Neural progenitor cell (in vitro differentiated cells): ENCODE measurements around the gene NUCB1. TPM values are rescaled to one million over a fixed set of nuclear protein-coding genes. Genes with fewer than 3 reads are reported as not detected.

Experiments used
- DNase-seq: peaks from one replicate; pipeline ENCODE4 v3.0.0-alpha.2; 2016; ENCODE audit warnings: low spot score
- H2AFZ ChIP-seq: fragments of 200-600 bp; sonication (generic); replicated peaks from 2 replicates; pipeline ENCODE4 v1.6.1; 2016; ENCODE audit warnings: antibody characterized with exemption
- H3F3A ChIP-seq: fragments of 200-600 bp; sonication (generic); 2 replicates; pipeline ENCODE4 v1.6.1; 2016; ENCODE audit warnings: antibody characterized with exemption, low read depth
- H3K27ac ChIP-seq: fragments of 200-600 bp; sonication (generic); 2 replicates; pipeline ENCODE4 v1.5.1; 2016; ENCODE audit warnings: mild to moderate bottlenecking
- H3K27me3 ChIP-seq: fragments of 200-600 bp; sonication (generic); 2 replicates; pipeline ENCODE4 v1.6.1; 2016; ENCODE audit warnings: mild to moderate bottlenecking, moderate library complexity
- H3K36me3 ChIP-seq: fragments of 200-600 bp; sonication (generic); 2 replicates; pipeline ENCODE4 v1.5.1; 2016
- H3K4me1 ChIP-seq: fragments of 200-600 bp; sonication (generic); 2 replicates; pipeline ENCODE4 v1.6.1; 2016; ENCODE audit warnings: mixed run types
- H3K4me2 ChIP-seq: fragments of 200-600 bp; sonication (generic); 2 replicates; pipeline ENCODE4 v1.6.1; 2016
- H3K4me3 ChIP-seq: fragments of 200-600 bp; sonication (generic); 2 replicates; pipeline ENCODE4 v1.5.1; 2016
- H3K79me2 ChIP-seq: fragments of 200-600 bp; sonication (generic); 2 replicates; pipeline ENCODE4 v1.6.1; 2016; ENCODE audit warnings: low read depth
- H3K9ac ChIP-seq: fragments of 200-600 bp; sonication (generic); 2 replicates; pipeline ENCODE4 v1.6.1; 2016
- H3K9me3 ChIP-seq: fragments of 200-600 bp; sonication (generic); 2 replicates; pipeline ENCODE4 v1.5.1; 2016; ENCODE audit warnings: low read depth
- H4K20me1 ChIP-seq: fragments of 200-600 bp; sonication (generic); 2 replicates; pipeline ENCODE4 v1.6.1; 2016; ENCODE audit warnings: low read depth
- H3K27ac Mint-ChIP-seq: 3 replicates; pipeline ENCODE4 v1.8.0; 2021; ENCODE audit warnings: mixed read lengths
- H3K27me3 Mint-ChIP-seq: 2 replicates; pipeline ENCODE4 v1.8.0; 2022; ENCODE audit warnings: low read depth, mild to moderate bottlenecking, inconsistent platforms, moderate library complexity, mixed read lengths; ENCODE audit not compliant: insufficient read depth
- H3K36me3 Mint-ChIP-seq: 3 replicates; pipeline ENCODE4 v1.8.0; 2021; ENCODE audit warnings: mixed read lengths
- H3K4me1 Mint-ChIP-seq: 3 replicates; pipeline ENCODE4 v1.8.0; 2021; ENCODE audit warnings: mixed read lengths
- H3K4me3 Mint-ChIP-seq: 3 replicates; pipeline ENCODE4 v1.8.0; 2021; ENCODE audit warnings: mild to moderate bottlenecking, moderate library complexity, mixed read lengths
- H3K9me3 Mint-ChIP-seq: 3 replicates; pipeline ENCODE4 v1.8.0; 2020; ENCODE audit warnings: mixed read lengths
- EZH2 ChIP-seq: fragments of 200-600 bp; sonication (generic); IDR thresholded peaks from 2 replicates; pipeline ENCODE4 v1.6.1; 2017; ENCODE audit warnings: antibody characterized with exemption, mild to moderate bottlenecking, moderate library complexity
- EZH2phosphoT487 ChIP-seq: fragments of 200-600 bp; sonication (generic); IDR thresholded peaks from 2 replicates; pipeline ENCODE4 v1.6.1; 2017; ENCODE audit warnings: antibody characterized with exemption
- total RNA-seq: library from RNA; depleted of rRNA; stranded (reverse); fragments of >200 nt; gene quantifications from 2 replicates; pipeline ENCODE4 v1.2.3, GENCODE V29; 2015; ENCODE audit warnings: low replicate concordance
- TF ChIP-seq, protein P1 (sequence below): fragments of 200-600 bp; sonication (generic); IDR thresholded peaks from 2 replicates; pipeline ENCODE4 v1.5.1; 2017; ENCODE audit warnings: antibody characterized with exemption, mild to moderate bottlenecking

NUCB1 gene
- total RNA-seq, 1 donor from 2014 or later, result 73.5 TPM

DNA sequence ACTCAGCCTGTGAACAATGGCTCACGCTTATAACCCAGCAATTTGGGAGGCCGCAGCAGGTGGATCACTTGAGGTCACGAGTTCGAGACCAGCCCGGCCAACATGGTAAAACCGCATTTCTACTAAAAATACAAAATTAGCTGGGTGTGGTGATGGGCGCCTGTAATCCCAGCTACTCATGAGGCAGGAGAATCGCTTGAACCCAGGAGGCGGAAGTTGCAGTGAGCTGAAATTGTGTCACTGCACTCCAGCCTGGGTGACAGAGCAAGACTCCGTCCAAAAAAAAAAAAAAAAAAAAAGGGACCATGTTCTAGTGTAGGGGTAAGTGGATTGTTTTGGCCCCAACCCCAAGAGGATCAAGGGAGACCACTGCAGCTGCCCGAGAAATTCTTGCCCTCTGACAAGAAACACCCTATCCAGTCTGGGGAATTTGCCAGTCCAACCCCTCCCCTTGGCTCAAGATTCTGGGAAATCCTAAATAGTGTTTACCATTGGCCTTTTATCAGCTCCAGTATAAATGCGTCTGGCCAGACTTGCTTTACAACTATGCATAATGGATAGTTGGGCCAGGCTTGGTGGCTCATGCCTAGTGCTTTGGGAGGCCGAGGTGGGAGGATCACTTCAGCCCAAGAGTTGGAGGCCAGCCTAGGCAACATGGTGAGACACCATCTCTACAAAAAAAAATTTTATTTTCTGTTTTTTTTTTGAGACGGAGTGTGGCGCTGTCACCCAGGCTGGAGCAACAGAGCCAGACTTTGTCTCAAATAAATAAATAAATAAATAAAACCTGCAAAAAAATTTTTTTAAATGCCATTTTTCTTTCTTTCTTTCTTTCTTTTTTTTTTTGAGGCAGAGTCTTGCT, 28.3 kb downstream of the NUCB1 start:
- Histone ChIP-seq H3F3A (peaks cover 12% of the 10 kb centered on the region), H3K4me1 (peaks cover 7% of the 10 kb centered on the region), H3K9me3 (no peaks in the 10 kb centered on the region), H3K27me3 (peaks cover 25% of the 10 kb centered on the region), H3K79me2 (no peaks in the 10 kb centered on the region), H3K27ac (no peak overlapping the region), H4K20me1 (no peaks in the 10 kb centered on the region), H3K4me2 (no peak overlapping the region), H3K4me3 (no peak overlapping the region), H2AFZ (no peak overlapping the region), H3K36me3 (no peaks in the 10 kb centered on the region), H3K9ac (no peak overlapping the region)
- no peaks in the 10 kb centered on the region for H3K9me3 Mint-ChIP-seq
- peaks cover 6% of the 10 kb centered on the region for H3K4me1 Mint-ChIP-seq
- TF ChIP-seq EZH2phosphoT487 (no peak), EZH2 (no peak)
- TF ChIP-seq, protein P1, sequence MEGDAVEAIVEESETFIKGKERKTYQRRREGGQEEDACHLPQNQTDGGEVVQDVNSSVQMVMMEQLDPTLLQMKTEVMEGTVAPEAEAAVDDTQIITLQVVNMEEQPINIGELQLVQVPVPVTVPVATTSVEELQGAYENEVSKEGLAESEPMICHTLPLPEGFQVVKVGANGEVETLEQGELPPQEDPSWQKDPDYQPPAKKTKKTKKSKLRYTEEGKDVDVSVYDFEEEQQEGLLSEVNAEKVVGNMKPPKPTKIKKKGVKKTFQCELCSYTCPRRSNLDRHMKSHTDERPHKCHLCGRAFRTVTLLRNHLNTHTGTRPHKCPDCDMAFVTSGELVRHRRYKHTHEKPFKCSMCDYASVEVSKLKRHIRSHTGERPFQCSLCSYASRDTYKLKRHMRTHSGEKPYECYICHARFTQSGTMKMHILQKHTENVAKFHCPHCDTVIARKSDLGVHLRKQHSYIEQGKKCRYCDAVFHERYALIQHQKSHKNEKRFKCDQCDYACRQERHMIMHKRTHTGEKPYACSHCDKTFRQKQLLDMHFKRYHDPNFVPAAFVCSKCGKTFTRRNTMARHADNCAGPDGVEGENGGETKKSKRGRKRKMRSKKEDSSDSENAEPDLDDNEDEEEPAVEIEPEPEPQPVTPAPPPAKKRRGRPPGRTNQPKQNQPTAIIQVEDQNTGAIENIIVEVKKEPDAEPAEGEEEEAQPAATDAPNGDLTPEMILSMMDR, result no peak
- H3K4me3 Mint-ChIP-seq, result no peak overlapping the region
- H3K27me3 Mint-ChIP-seq, result no peaks in the 10 kb centered on the region
- no peaks in the 10 kb centered on the region for H3K36me3 Mint-ChIP-seq
- no peak for DNase-seq
- no peak overlapping the region for H3K27ac Mint-ChIP-seq

- no peaks in the 10 kb centered on the region for H3K36me3 ChIP-seq
- peak within 1 kb of the TSS; percentile 89 for H2AFZ ChIP-seq
- H3K27me3 ChIP-seq, result peaks cover 44% of the 10 kb centered on the region
- no peaks in the 10 kb centered on the region for H3K9me3 ChIP-seq
- no peaks in the 10 kb centered on the region for H3K79me2 ChIP-seq
- no peak within 1 kb of the TSS for H3K9ac ChIP-seq
- H3K27ac Mint-ChIP-seq, result no peak within 1 kb of the TSS
- no peaks in the 10 kb centered on the region for H3K27me3 Mint-ChIP-seq
- peak within 1 kb of the TSS; percentile 49 for H3K4me3 ChIP-seq
- TF ChIP-seq, protein P1, result peak; percentile 13
- TF ChIP-seq EZH2phosphoT487, result no peak
- H3F3A ChIP-seq, result peaks cover 28% of the 10 kb centered on the region
- peak; percentile 97 for DNase-seq
- peak within 1 kb of the TSS; percentile 88 for H3K4me3 Mint-ChIP-seq
- no peaks in the 10 kb centered on the region for H4K20me1 ChIP-seq
- H3K36me3 Mint-ChIP-seq, result no peaks in the 10 kb centered on the region
- peak within 1 kb of the TSS; percentile 81 for H3K4me2 ChIP-seq
- H3K9me3 Mint-ChIP-seq, result peaks cover 2% of the 10 kb centered on the region
- H3K4me1 ChIP-seq, result peaks cover 17% of the 10 kb centered on the region
- peaks cover 22% of the 10 kb centered on the region for H3K4me1 Mint-ChIP-seq
- no peak within 1 kb of the TSS for H3K27ac ChIP-seq
Observed at GRCh38 chr19:48933382-48933932, 33.3 kb downstream of the NUCB1 start, which contains the start of gene DHDH. TSS of gene DHDH (plus strand) at chr19:48933699. CDS start at chr19:48933722, 23 bp downstream.

GRCh38 chr19:48934837-48935236, 34.7 kb downstream of the NUCB1 start:
- no peak overlapping the region for H2AFZ ChIP-seq
- no peak overlapping the region for H3K9ac ChIP-seq
- H4K20me1 ChIP-seq, result no peaks in the 10 kb centered on the region
- H3K27ac ChIP-seq, result no peak overlapping the region
- no peaks in the 10 kb centered on the region for H3K36me3 ChIP-seq
- no peak overlapping the region for H3K4me3 ChIP-seq
- peaks cover 17% of the 10 kb centered on the region for H3K4me1 ChIP-seq
- H3K79me2 ChIP-seq, result no peaks in the 10 kb centered on the region
- Mint-ChIP-seq H3K27ac (no peak overlapping the region), H3K9me3 (peaks cover 7% of the 10 kb centered on the region), H3K27me3 (no peaks in the 10 kb centered on the region), H3K4me3 (no peak overlapping the region), H3K4me1 (peaks cover 22% of the 10 kb centered on the region), H3K36me3 (peaks cover 5% of the 10 kb centered on the region)
- peak; percentile 24 for DNase-seq
- peaks cover 28% of the 10 kb centered on the region for H3F3A ChIP-seq
- TF ChIP-seq, protein P1, result peak; percentile 25
- TF ChIP-seq EZH2phosphoT487 (no peak), EZH2 (no peak)
- no peaks in the 10 kb centered on the region for H3K9me3 ChIP-seq
- peaks cover 44% of the 10 kb centered on the region for H3K27me3 ChIP-seq
- H3K4me2 ChIP-seq, result no peak overlapping the region
